Spleen (tissue), 11 donors: ENCODE results near the gene SLC25A13. TPM values are rescaled to one million over a fixed set of nuclear protein-coding genes. Genes with fewer than 3 reads are reported as not detected.
"Not testable (repeated sequence)": the region's sequence is repeated elsewhere in the genome, so short reads cannot be mapped to it uniquely, and the experiment has no call there.

Experiments used
- DNase-seq: peaks from one replicate; pipeline ENCODE4 v3.0.0-alpha.2; 2020
- H3K27ac ChIP-seq, 8 donors: fragments of 200-600 bp; sonication (generic) in 7 of 8; 1 replicate in 4 of 8; 2 replicates in 4 of 8; pipeline versions ENCODE4 v1.5.0 to v1.8.0; 2016 to 2021; ENCODE audit warnings: inconsistent platforms in 4 of 8, mild to moderate bottlenecking in 4 of 8, moderate library complexity in 1 of 8
- H3K27me3 ChIP-seq, 7 donors: fragments of 200-600 bp; sonication (generic) in 6 of 7; replicated peaks in 1 of 7; 1 replicate in 4 of 7; 2 replicates in 3 of 7; pipeline versions ENCODE4 v1.5.0 to v1.8.0; 2016 to 2021; ENCODE audit warnings: inconsistent platforms in 3 of 7, mild to moderate bottlenecking in 1 of 7
- H3K36me3 ChIP-seq, 6 donors: fragments of 200-600 bp; sonication (generic) in 5 of 6; 1 replicate in 4 of 6; 2 replicates in 2 of 6; pipeline versions ENCODE4 v1.5.0 to v1.8.0; 2016 to 2021; ENCODE audit warnings: inconsistent platforms in 2 of 6
- H3K4me1 ChIP-seq, 6 donors: fragments of 200-600 bp; sonication (generic) in 5 of 6; 1 replicate in 3 of 6; 2 replicates in 3 of 6; pipeline versions ENCODE4 v1.5.0 to v1.8.0; 2016 to 2021; ENCODE audit warnings: inconsistent platforms in 3 of 6
- H3K4me3 ChIP-seq, 8 donors: fragments of 200-600 bp; sonication (generic) in 7 of 8; 1 replicate in 4 of 8; 2 replicates in 4 of 8; pipeline versions ENCODE4 v1.5.0 to v1.8.0; 2016 to 2021; ENCODE audit warnings: inconsistent platforms in 4 of 8, mild to moderate bottlenecking in 4 of 8, moderate library complexity in 2 of 8
- H3K9me3 ChIP-seq, 8 donors: fragments of 200-600 bp; sonication (generic) in 7 of 8; 1 replicate in 4 of 8; 2 replicates in 4 of 8; pipeline versions ENCODE4 v1.5.0 to v1.8.0; 2016 to 2021; ENCODE audit warnings: inconsistent platforms in 4 of 8
- POLR2A ChIP-seq, 3 donors: fragments of 450-650 bp; IDR thresholded peaks; one replicate each; pipeline ENCODE4 v1.5.1; 2017; ENCODE audit warnings: antibody characterized with exemption in 3 of 3, mild to moderate bottlenecking in 1 of 3
- POLR2AphosphoS5 ChIP-seq, 3 donors: sonication (generic); formaldehyde crosslinking; IDR thresholded peaks; one replicate each; pipeline ENCODE4 v1.5.1; 2017; ENCODE audit warnings: antibody characterized with exemption in 3 of 3
- WGBS, 5 donors: extraction: QIAGEN DNeasy Blood & Tissue Kit in 3 of 5; methylation state at CpG; one replicate each; pipeline versions ENCODE4 v1.1.5 to v1.1.7; 2013 to 2018; 5-methylcytosine and 5-hydroxymethylcytosine counted together
- intact Hi-C: fragments of 100-400 bp; cut with DNase I; formaldehyde crosslinking; loops from one replicate; pipeline ENCODE4 v1.15.0; 2023; ENCODE audit warnings: low total_unique reads
- polyA plus RNA-seq, 3 donors: library from polyadenylated mRNA; stranded (reverse); fragments of 200-250 nt; gene quantifications; one replicate each; pipeline ENCODE4 v1.2.1, GENCODE V29; 2013
- total RNA-seq, 7 donors: library from RNA; depleted of rRNA in 3 of 7; stranded (reverse); fragments of >200 nt in 3 of 7; fragmentation: NEBNext Ultra II Directional in 4 of 7; extraction: Animal tissue kit (Norgen Biotek cat#: 25700) in 4 of 7; gene quantifications; one replicate each; pipeline versions ENCODE4 v1.1.0 to v1.2.1, GENCODE V29; 2016 to 2021
- TF ChIP-seq, protein P1 (sequence below), 11 experiments: fragments of 200-600 bp in 7 of 11; fragments of 450-650 bp in 4 of 11; sonication (generic) in 4 of 11; IDR thresholded peaks in 8 of 11; conservative IDR thresholded peaks in 3 of 11; 1 replicate in 7 of 11; 2 replicates in 4 of 11; pipeline versions ENCODE4 v1.4.0 to v1.8.0; 2016 to 2021; ENCODE audit warnings: antibody characterized with exemption in 11 of 11, inconsistent platforms in 4 of 11, mild to moderate bottlenecking in 1 of 11
- donor health status: healthy with polysubstance abuse.
- donor health status: DM: no; HTN: no; CAD: no; lungs with moderate emphysema.
- donor health status: DM: no; HTN: no; CAD: no.
- donor health status: Bipolar disorder and iron deficiency.
- donor health status: healthy.
- donor health status: DM: no; HTN: no; CAD: no.
- donor health status: DM: yes; HTN: yes; CAD: no.

SLC25A13 gene
- total and polyA plus RNA-seq, 10 donors: 6.3 to 44.4 (median 25.9) TPM

DNA sequence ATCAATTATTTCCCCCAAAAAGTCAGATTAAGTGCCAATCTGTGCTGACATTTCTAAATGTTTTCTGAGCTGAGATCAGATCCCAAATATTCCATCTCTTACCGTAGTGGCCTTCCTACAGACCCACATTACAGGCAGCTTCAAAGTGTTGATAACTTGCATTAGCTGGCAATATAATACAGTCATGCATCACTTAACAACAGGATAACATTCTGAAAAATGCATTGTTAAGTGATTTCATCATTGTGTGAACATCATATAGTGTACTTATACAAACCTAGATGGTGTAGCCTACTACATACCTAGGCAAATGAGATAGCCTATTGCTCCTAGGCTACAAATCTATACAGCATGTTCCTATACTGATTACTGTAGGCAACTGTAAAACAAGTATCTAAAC is 22.4 kb downstream of the SLC25A13 start:
- intact Hi-C loops: no loop called here
- Histone ChIP-seq H3K27ac (no peak overlapping the region), H3K4me3 (no peak overlapping the region), H3K27me3 (no peaks in the 10 kb centered on the region), H3K36me3 (peaks cover 0 to 25% (median 3%) of the 10 kb centered on the region in 6 donors), H3K9me3 (no peaks in the 10 kb centered on the region), H3K4me1 (peaks cover 0 to 13% (median 0%) of the 10 kb centered on the region in 6 donors)
- TF ChIP-seq POLR2A (IDR thresholded peaks at IDR 0.05) (no peak), POLR2AphosphoS5 (IDR thresholded peaks at IDR 0.05) (no peak)
- TF ChIP-seq, protein P1, sequence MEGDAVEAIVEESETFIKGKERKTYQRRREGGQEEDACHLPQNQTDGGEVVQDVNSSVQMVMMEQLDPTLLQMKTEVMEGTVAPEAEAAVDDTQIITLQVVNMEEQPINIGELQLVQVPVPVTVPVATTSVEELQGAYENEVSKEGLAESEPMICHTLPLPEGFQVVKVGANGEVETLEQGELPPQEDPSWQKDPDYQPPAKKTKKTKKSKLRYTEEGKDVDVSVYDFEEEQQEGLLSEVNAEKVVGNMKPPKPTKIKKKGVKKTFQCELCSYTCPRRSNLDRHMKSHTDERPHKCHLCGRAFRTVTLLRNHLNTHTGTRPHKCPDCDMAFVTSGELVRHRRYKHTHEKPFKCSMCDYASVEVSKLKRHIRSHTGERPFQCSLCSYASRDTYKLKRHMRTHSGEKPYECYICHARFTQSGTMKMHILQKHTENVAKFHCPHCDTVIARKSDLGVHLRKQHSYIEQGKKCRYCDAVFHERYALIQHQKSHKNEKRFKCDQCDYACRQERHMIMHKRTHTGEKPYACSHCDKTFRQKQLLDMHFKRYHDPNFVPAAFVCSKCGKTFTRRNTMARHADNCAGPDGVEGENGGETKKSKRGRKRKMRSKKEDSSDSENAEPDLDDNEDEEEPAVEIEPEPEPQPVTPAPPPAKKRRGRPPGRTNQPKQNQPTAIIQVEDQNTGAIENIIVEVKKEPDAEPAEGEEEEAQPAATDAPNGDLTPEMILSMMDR (IDR thresholded peaks at IDR 0.05 in 8 of 11, conservative IDR thresholded peaks at IDR 0.05 in 3 of 11): no peak
- DNase-seq: no peak
- 92 to 100% (median 96%) methylated on average over 1 of the region's 1 CpG for WGBS, 5 donors

DNA sequence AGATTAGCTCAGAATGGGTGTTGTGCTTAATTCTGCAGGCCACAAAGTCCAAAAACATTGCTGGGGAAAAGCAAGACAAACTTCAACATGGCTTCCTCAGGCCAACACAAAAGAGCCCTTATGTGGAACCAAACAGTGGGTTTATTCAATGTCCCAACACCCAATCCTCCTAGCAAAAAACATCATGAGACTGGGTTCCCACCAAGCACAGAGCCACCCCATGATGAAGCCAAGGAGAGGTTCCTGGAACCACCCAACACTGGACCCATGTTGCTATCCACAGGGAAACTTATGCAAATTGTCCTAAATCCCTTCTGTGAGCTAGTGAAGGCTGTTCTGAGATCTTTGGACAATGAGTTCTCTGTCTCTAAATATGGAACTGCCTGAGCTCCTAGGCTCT is 24.0 kb downstream of the SLC25A13 start:
- Histone ChIP-seq H3K9me3 (peaks cover 0 to 3% (median 0%) of the 10 kb centered on the region in 8 donors), H3K36me3 (peaks cover 0 to 32% (median 3%) of the 10 kb centered on the region in 6 donors)
- intact Hi-C loops: no loop called here

DNA sequence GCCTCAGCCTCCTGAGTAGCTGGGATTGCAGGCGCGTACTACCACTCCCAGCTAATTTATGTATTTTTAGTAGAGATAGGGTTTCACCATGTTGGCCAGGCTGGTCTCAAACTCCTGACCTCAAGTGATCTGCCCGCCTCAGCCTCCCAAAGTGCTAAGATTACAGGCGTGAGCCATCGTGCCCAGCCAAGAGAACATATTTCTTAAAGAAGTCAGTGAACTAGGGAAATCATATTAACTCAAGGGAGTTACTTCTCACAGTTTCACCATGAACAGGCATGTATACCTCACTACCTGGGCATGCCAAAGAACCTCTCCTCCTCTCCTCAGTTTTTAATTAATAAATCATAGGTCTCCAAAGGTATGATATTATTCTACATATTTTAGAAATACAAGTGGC is 24.5 kb downstream of the SLC25A13 start:
- intact Hi-C loops, H3K27ac ChIP-seq, H3K4me3 ChIP-seq, DNase-seq, H3K9me3 ChIP-seq, H3K27me3 ChIP-seq, H3K4me1 ChIP-seq: not testable (repeated sequence)
- peaks cover 0 to 32% (median 3%) of the 10 kb centered on the region in 6 donors for H3K36me3 ChIP-seq
- WGBS, 5 donors: 91 to 99% (median 94%) methylated on average over 5 of the region's 5 CpGs

More for the DNA sequence above, 24.0 kb downstream of the SLC25A13 start:
- TF ChIP-seq, protein P1 (IDR thresholded peaks at IDR 0.05 in 8 of 11, conservative IDR thresholded peaks at IDR 0.05 in 3 of 11): no peak
- TF ChIP-seq POLR2A (IDR thresholded peaks at IDR 0.05): no peak
- TF ChIP-seq POLR2AphosphoS5 (IDR thresholded peaks at IDR 0.05): no peak
- Histone ChIP-seq H3K4me3 (no peak overlapping the region), H3K27me3 (no peaks in the 10 kb centered on the region), H3K4me1 (peaks cover 0 to 6% (median 0%) of the 10 kb centered on the region in 6 donors), H3K27ac (no peak overlapping the region)
- DNase-seq: no peak

DNA sequence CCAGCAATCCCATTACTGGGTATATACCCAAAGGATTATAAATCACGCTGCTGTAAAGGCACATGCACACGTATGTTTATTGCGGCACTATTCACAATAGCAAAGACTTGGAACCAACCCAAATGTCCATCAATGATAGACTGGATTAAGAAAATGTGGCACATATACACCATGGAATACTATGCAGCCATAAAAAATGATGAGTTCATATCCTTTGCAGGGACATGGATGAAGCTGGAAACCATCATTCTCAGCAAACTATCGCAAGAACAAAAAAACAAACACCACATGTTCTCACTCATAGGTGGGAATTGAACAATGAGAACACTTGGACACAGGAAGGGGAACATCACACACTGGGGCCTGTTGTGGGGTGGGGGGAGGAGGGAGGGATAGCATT is 28.0 kb downstream of the SLC25A13 start:
- H3K36me3 ChIP-seq: peaks cover 0 to 32% (median 3%) of the 10 kb centered on the region in 6 donors
- DNase-seq, H3K4me1 ChIP-seq, intact Hi-C loops, H3K4me3 ChIP-seq, H3K9me3 ChIP-seq, H3K27me3 ChIP-seq, H3K27ac ChIP-seq: not testable (repeated sequence)
- WGBS, 5 donors: 87 to 100% (median 95%) methylated on average over 3 to 4 of the region's 4 CpGs

DNA sequence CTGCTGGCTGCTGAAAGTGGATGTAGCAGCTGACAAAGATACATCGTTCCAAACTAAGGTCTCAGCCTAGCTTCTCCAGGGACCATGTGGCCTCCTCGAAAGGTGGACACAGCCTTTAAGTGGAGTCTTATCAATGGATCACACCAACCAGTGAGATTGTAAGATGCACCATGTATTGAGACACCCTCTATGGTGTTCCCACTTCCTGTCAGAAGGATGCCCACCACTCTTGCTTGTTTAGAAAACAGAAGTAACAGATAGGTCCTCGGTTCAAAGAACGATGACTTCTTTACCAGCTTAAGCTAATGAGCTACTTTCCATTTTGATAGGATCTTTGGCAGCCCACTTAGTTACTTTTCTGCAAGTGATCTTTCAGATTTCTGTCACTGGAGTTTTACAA is 34.3 kb downstream of the SLC25A13 start:
- Histone ChIP-seq H3K36me3 (peaks cover 0 to 6% (median 0%) of the 10 kb centered on the region in 6 donors), H3K9me3 (no peaks in the 10 kb centered on the region), H3K27me3 (no peaks in the 10 kb centered on the region), H3K4me1 (peaks cover 5 to 36% (median 24%) of the 10 kb centered on the region in 6 donors), H3K27ac (no peak overlapping the region), H3K4me3 (no peak overlapping the region)
- 71 to 89% (median 77%) methylated on average over 4 of the region's 4 CpGs for WGBS, 5 donors
- no peak for DNase-seq
- intact Hi-C loops: no loop called here
- TF ChIP-seq, protein P1 (IDR thresholded peaks at IDR 0.05 in 8 of 11, conservative IDR thresholded peaks at IDR 0.05 in 3 of 11): no peak
- TF ChIP-seq POLR2A (IDR thresholded peaks at IDR 0.05) (no peak), POLR2AphosphoS5 (IDR thresholded peaks at IDR 0.05) (no peak)
